SKM-1 (cell line): Measurements from ENCODE around the gene SAMD10.
A peak's percentile ranks its signal among the peaks of the same experiment; 100 is the strongest.

Experiments
- DNase-seq: peaks from one replicate; lab custom pipeline; 2025; ENCODE audit not compliant: unreplicated experiment; lab: John Stamatoyannopoulos, UW

Gene SAMD10

DNA sequence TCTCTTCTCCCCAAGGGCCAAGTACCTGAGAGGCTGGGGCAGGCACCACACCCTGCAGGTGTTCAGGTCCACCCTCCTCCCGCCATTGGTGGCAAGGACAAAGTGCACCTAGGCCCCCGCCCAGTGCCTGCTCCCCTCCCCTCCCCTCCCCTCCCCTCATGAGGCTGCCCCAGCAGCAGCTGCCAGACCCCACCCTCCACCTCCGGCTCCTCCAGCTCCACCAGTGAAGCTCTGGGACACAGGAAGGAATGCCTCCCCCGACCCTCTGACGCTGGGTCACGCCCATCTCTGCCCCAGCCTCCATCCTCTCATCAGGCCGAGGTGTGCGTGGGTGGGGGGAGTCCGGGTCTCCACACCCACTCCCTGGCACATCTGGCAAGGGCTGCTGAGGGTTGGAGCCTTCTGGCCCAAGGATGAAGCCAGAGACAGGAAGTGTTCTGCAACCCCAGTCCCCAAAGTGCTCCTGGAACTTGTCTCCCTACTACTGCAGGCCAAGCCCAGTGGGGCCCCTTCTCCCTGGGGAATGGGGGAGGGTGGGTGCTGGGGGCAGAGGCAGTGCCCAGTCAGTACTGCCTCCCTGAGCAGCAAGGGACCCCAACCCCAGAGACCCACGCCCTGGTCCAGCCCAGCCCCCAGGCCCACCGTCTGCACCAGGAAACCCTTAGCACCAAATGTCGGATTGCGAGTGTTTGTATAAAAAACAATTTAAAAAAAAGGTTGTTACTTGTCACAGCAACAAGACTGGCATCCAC lies 21.6 kb downstream of the SAMD10 start:
- DNase-seq = no peak

- DNase-seq = no peak
Measured at GRCh38 chr20:63957004-63957689, 22.3 kb downstream of the SAMD10 start.

DNA sequence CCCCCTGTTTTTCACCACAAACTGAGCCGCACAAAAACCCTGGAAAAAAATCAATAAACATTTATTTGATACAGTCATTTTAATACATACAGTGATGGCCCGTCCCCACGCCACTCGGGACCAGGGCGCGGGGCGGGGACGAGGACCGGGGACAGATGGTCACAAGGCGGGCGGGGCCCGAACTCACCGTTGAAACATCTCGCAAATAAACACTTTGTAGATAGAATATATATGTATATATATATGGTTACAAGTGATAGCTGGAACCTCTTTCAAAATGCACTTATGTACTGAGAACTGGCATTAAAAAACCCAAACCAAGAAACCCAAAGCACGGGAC lies 22.8 kb downstream of the SAMD10 start:
- DNase-seq = no peak

- peak; percentile 70 for DNase-seq
Measured at GRCh38 chr20:63955827-63956663, 23.4 kb downstream of the SAMD10 start, which contains the start of gene UCKL1. Gene UCKL1, minus strand, starts transcription at chr20:63956416. Its CDS starts 44 bp downstream, at chr20:63956372.

DNA sequence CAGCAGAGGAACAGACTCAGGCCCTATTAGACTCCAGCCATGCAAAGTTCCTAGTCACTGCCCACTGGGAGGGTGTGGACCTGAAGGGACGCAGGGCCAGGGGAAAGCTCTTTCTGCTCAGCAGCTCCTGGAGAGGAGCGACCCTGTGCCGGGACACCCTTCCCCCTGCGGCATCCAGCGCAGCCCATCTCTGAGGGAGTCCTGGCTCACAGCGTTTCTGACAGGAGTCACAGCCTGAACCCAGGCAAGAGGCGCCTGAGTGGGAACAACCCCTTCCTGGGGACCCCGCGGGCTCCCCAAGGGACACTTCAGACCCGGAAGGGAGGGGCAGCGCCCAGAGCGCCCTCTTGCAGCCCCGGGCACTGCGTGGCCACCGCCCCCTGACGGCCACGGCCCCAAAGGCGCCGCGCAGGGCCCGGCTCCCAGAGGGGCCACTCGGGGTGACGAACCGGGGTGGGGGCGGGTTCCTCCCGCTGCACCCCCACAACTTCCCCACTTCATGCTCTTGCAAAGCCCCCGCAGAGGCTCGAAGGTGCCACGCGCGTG lies 24.1 kb downstream of the SAMD10 start:
- no peak for DNase-seq

- DNase-seq = no peak
Measured at GRCh38 chr20:63953764-63954429, 25.5 kb downstream of the SAMD10 start.

GRCh38 chr20:63952769-63953168 lies 26.7 kb downstream of the SAMD10 start:
- no peak for DNase-seq

DNA sequence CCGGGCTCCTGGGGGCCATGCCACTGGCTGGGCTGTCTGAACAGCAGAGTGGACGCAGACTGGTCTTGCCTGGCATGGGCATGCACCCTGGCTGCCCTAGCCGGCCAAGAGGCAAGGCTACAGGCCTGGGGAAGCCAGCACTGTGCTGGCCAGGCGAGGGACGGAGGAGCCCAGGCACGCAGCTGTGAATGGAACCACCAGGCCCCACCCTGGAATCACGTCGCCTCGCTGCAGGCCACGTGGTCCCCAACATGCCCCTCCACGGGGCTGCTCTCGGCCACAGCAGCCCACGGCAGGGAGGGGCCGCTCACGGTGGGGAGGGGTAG lies 27.3 kb downstream of the SAMD10 start:
- DNase-seq = no peak

GRCh38 chr20:63951398-63952209 lies 27.8 kb downstream of the SAMD10 start:
- DNase-seq = no peak

GRCh38 chr20:63950701-63951397 lies 28.6 kb downstream of the SAMD10 start:
- no peak for DNase-seq

GRCh38 chr20:63947638-63948456 lies 31.6 kb downstream of the SAMD10 start:
- DNase-seq = no peak

GRCh38 chr20:63946986-63947637 lies 32.3 kb downstream of the SAMD10 start:
- DNase-seq = no peak

DNA sequence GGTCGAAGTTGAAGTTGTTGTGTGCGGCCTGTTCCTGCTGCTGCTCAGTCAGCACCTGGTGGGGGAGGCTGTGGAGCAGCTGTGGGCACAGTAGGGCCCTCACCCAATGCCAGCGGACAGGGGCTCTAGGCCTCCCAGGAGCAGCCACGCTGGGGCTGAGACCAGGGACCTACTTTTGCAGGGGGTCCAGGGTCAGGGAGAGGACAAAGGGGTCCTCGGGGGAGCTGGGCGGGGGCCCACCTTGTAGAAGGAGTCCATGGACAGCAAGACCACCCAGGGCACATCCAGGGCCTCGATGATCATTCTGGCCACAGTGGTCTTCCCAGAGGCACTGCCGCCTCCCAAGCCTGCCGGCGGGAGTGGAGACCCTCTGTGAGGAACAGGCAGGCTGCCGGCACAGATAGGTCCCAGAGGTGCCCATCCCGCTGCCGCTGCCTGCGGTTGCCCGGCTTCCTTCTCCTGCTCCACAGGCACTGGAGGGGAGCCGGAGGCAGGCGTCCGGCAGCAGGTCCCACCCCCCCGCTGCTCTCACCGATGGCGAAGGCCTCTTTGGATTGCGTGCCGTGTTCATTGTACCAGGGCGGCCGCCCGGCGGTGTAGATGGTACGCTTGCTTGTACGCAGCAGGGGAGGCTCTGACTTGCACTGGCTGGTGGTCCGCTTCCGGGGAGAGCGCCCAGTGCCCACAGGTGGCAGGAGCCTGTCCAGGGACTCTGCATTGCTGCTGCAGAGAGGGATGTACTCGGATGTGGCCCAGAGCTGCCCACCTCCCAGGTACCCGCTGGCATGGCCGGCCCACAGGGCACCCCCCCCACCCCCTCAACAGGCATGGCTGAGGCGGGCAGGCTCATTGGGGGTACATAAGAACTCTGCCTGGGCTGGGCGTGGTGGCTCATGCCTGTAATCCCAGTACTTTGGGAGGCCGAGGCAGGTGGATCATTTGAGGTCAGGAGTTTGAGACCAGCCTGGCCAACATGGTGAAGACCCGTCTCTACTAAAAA lies 33.2 kb downstream of the SAMD10 start:
- no peak for DNase-seq

DNA sequence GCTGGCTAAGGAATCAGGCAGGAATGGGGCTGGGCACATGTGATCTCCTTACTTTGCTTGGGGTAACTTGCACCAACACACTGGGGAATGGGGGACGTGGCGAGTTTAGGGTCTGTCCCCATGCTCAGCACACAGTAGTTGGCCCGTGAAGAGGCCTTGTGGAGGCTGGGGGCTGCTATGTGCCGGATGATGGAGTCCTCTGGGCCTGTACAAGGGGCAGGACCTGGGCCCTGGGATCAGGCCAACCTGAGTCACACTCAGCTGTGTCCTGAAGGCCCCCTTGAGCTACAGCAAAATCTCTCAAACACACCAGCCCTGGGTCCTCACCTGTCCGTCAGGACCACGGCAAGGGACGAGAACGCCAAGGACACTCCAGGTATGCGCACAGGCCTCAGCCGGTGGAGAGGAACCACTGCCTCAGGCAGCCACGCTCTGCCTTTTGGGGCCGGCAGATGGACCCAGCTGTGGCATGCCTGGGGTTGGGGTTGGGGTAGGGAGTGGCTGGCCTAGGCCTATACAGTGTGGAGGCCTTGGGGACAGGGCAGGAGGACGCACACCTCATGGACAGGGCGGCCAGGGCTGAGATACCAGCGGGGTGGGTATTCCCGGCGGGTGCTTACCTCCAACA lies 34.3 kb downstream of the SAMD10 start:
- DNase-seq = no peak

GRCh38 chr20:63944078-63944941 lies 35.1 kb downstream of the SAMD10 start:
- no peak for DNase-seq

- no peak for DNase-seq
Measured at GRCh38 chr20:63943808-63944077, 35.7 kb downstream of the SAMD10 start.
